Mucosa of rectum (tissue), 2 donors: ENCODE results near the gene HPS6.
A peak's percentile ranks its signal among the peaks of the same experiment; 100 is the strongest.

Source experiments
- H3K27ac ChIP-seq, 2 donors: one replicate each; pipeline ENCODE4 v1.7.0; 2013; ENCODE audit warnings: inconsistent platforms in 2 of 2, low read depth in 2 of 2, low read length in 2 of 2
- H3K27me3 ChIP-seq, 2 donors: one replicate each; pipeline ENCODE4 v1.7.0; 2013; ENCODE audit warnings: low read length in 2 of 2; ENCODE audit not compliant: control insufficient read depth in 2 of 2, insufficient read depth in 2 of 2
- H3K36me3 ChIP-seq, 2 donors: one replicate each; pipeline ENCODE4 v1.7.0; 2013; ENCODE audit warnings: low read length in 2 of 2; ENCODE audit not compliant: control insufficient read depth in 2 of 2, insufficient read depth in 2 of 2
- H3K4me1 ChIP-seq, 2 donors: one replicate each; pipeline ENCODE4 v1.7.0; 2013; ENCODE audit warnings: low read length in 2 of 2, mild to moderate bottlenecking in 1 of 2; ENCODE audit not compliant: control insufficient read depth in 2 of 2, insufficient read depth in 2 of 2
- H3K4me3 ChIP-seq, 2 donors: one replicate each; pipeline ENCODE4 v1.7.0; 2013; ENCODE audit warnings: low read length in 2 of 2
- H3K9ac ChIP-seq, 2 donors: one replicate each; pipeline ENCODE4 v1.7.0; 2013; ENCODE audit warnings: low read length in 2 of 2, low read depth in 1 of 2, mild to moderate bottlenecking in 1 of 2
- H3K9me3 ChIP-seq, 2 donors: one replicate each; pipeline ENCODE4 v1.7.0; 2013; ENCODE audit warnings: low read length in 2 of 2; ENCODE audit not compliant: control insufficient read depth in 2 of 2
- donor health status: healthy.
- donor health status: Normal muscosa, but diverticular disease.

The HPS6 gene

DNA sequence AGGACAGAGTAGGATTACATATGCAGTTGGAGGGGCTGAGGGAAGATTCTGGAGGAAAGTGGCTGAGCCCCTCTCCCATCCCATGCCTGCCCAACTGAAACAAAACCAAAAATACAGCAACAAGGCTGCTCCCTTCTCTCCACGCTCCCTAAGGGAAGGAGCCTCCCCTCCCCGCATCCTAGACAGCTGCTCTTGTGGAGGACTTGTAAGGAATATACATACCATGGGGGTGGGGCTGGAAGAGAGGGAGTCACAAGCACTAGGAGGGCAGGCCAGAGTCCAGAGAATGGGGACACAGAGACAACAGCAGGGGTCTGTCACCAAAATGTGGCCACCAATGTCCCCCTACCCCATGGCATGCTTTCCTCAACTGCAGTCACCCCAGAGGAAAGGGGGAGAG is 41.8 kb downstream of the HPS6 start:
- no peak overlapping the region for H3K27ac ChIP-seq
- H3K9ac ChIP-seq, result no peak overlapping the region
- H3K27me3 ChIP-seq, result no peaks in the 10 kb centered on the region
- H3K36me3 ChIP-seq, result peaks cover 34 to 46% of the 10 kb centered on the region in 2 donors
- peaks cover 0 to 3% of the 10 kb centered on the region in 2 donors for H3K4me1 ChIP-seq
- no peak overlapping the region for H3K4me3 ChIP-seq
- H3K9me3 ChIP-seq, result no peaks in the 10 kb centered on the region

GRCh38 chr10:102109166-102110116 is 44.3 kb downstream of the HPS6 start:
- H3K9me3 ChIP-seq, result no peaks in the 10 kb centered on the region
- no peak overlapping the region for H3K4me3 ChIP-seq
- no peak overlapping the region for H3K27ac ChIP-seq
- no peak overlapping the region for H3K9ac ChIP-seq
- H3K4me1 ChIP-seq, result peaks cover 18 to 20% of the 10 kb centered on the region in 2 donors
- H3K27me3 ChIP-seq, result no peaks in the 10 kb centered on the region
- peaks cover 34 to 46% of the 10 kb centered on the region in 2 donors for H3K36me3 ChIP-seq

DNA sequence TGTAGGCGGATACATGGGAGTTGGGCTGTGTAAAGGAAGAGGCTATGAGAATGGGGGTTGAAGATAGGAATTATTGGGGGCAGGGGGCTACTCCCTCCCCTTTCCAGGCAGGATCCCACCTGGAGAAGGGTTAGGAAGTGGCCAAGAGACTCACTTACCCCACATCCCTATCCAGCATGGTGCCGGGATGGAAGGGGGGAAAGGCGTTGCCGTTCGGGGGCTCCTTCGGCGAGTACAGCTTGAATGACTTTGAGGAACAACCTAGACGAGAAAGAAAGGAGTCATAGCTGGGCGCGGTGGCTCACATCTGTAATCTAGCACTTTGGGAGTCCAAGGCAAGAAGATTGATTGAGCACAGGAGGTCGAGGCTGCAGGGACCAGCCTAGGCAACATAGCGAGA is 46.1 kb downstream of the HPS6 start:
- no peaks in the 10 kb centered on the region for H3K9me3 ChIP-seq
- peaks cover 34 to 46% of the 10 kb centered on the region in 2 donors for H3K36me3 ChIP-seq
- H3K4me3 ChIP-seq, result no peak overlapping the region
- peaks cover 25 to 28% of the 10 kb centered on the region in 2 donors for H3K4me1 ChIP-seq
- no peaks in the 10 kb centered on the region for H3K27me3 ChIP-seq
- no peak overlapping the region for H3K9ac ChIP-seq
- H3K27ac ChIP-seq, result no peak overlapping the region

DNA sequence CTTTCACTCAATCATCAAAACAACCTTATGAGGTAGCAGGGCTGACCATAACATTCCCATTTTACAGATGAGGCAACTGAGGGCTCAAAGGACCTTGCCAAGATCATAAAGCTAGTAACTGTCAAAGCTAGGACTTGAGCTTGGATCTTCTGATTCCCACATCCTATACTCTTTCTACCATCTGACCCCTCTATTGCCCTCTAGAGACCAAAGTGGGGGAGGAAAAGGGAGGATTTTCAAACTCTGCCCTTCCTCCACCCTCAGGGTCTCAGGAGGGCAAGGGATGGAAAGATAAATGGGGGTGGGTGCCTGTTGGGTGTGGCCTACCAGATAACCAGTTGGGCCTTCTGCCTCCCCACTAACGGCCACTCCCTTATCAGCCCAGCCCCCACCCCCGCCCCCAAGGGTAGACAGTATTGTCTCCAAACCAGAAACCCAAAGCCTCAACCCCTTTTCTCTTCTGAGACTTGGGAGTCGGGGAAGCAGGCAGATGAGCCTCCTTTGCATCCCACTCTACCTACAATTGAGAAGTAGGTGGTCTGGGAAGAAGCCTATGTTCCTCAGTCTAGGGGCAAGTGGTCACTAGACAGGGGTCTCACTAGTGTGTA is 47.2 kb downstream of the HPS6 start:
- H3K36me3 ChIP-seq, result peaks cover 34 to 38% of the 10 kb centered on the region in 2 donors
- H3K4me1 ChIP-seq, result peaks cover 35 to 39% of the 10 kb centered on the region in 2 donors
- H3K4me3 ChIP-seq, result no peak overlapping the region
- H3K9ac ChIP-seq, result no peak overlapping the region
- H3K27me3 ChIP-seq, result no peaks in the 10 kb centered on the region
- H3K9me3 ChIP-seq, result no peaks in the 10 kb centered on the region
- H3K27ac ChIP-seq, result no peak overlapping the region

- Histone ChIP-seq H3K27ac (no peak overlapping the region), H3K4me1 (peaks cover 46 to 50% of the 10 kb centered on the region in 2 donors), H3K36me3 (peaks cover 28 to 30% of the 10 kb centered on the region in 2 donors), H3K9ac (peak overlapping the region; percentile 65 to 68), H3K4me3 (peak overlapping the region; percentile 70 to 71), H3K27me3 (no peaks in the 10 kb centered on the region), H3K9me3 (no peaks in the 10 kb centered on the region)
These were observed 48.3 kb downstream of the HPS6 start for GRCh38 chr10:102113261-102113955.

GRCh38 chr10:102113956-102114857 is 49.1 kb downstream of the HPS6 start:
- Histone ChIP-seq H3K4me3 (peak overlapping the region; percentile 70 to 81), H3K27me3 (no peaks in the 10 kb centered on the region), H3K27ac (peak overlapping the region in 1 of 2 donors; percentile 32), H3K4me1 (peaks cover 52 to 57% of the 10 kb centered on the region in 2 donors), H3K9ac (peak overlapping the region; percentile 65 to 68), H3K9me3 (no peaks in the 10 kb centered on the region), H3K36me3 (peaks cover 20 to 22% of the 10 kb centered on the region in 2 donors)

DNA sequence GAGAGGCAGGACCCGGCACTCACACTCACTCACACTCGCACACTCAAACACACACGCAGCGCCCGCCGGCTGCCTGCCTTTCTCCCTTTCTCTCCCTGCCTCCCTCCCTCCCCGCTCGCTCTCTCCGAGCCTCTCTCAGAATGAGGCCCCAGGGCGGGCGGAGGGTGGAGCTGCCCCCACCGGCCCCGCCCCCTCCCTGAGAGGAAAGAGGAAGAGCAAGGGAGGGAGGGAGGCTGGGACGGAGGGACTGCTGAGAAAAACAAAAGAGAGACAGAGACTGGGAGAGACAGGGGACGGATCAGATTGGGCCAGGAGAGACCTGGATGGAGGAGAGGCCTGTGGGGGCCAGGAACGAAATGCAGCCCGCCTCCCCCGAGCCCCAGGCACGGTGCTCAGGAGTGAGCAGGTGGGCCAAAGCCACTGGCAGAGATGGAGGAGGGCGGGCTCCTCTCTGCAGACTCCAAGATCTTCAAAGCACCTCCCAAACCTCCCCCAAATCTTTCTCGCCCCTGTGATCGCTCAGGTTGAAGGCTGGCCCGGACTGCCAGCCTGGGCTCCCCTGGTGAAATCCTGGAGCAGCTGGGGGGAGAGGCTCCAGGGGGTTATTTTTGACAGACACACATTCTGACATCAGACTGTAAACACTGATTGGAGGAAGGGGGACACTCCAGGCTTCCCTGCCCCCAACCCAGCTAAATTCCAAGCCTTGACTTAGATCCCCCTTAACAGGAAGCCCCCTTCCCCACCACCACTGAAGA is 49.9 kb downstream of the HPS6 start:
- Histone ChIP-seq H3K4me1 (peaks cover 52 to 61% of the 10 kb centered on the region in 2 donors), H3K36me3 (peaks cover 12 to 14% of the 10 kb centered on the region in 2 donors), H3K4me3 (peak overlapping the region; percentile 68 to 81), H3K9me3 (no peaks in the 10 kb centered on the region), H3K9ac (peak overlapping the region; percentile 75 to 79), H3K27me3 (no peaks in the 10 kb centered on the region), H3K27ac (peak overlapping the region; percentile 66 to 85)

- Histone ChIP-seq H3K36me3 (peaks cover 4 to 6% of the 10 kb centered on the region in 2 donors), H3K4me1 (peaks cover 53 to 61% of the 10 kb centered on the region in 2 donors), H3K4me3 (peak overlapping the region in 1 of 2 donors; percentile 81), H3K27ac (peak overlapping the region; percentile 66 to 85), H3K27me3 (no peaks in the 10 kb centered on the region), H3K9me3 (no peaks in the 10 kb centered on the region), H3K9ac (peak overlapping the region in 1 of 2 donors; percentile 79)
These were observed 50.6 kb downstream of the HPS6 start for GRCh38 chr10:102115775-102116174.

GRCh38 chr10:102116656-102117055 is 51.5 kb downstream of the HPS6 start:
- Histone ChIP-seq H3K9ac (peak overlapping the region in 1 of 2 donors; percentile 38), H3K27me3 (no peaks in the 10 kb centered on the region), H3K9me3 (no peaks in the 10 kb centered on the region), H3K4me1 (peaks cover 61% of the 10 kb centered on the region in 2 donors), H3K4me3 (no peak overlapping the region), H3K27ac (peak overlapping the region in 1 of 2 donors; percentile 71), H3K36me3 (no peaks in the 10 kb centered on the region)
